Uterus (tissue), 4 donors: ENCODE results near the gene HPDL. TPM values are rescaled to one million over a fixed set of nuclear protein-coding genes. Genes with fewer than 3 reads are reported as not detected.

Source experiments
- DNase-seq, 2 donors: peaks; one replicate each; pipeline ENCODE4 v3.0.0-alpha.2; 2019 to 2020
- H3K27ac ChIP-seq, 2 donors: fragments of 200-600 bp; sonication (generic); 1 replicate in 1 of 2; 2 replicates in 1 of 2; pipeline ENCODE4 v1.5.1; 2016 to 2018
- H3K27me3 ChIP-seq, 2 donors: fragments of 200-600 bp; sonication (generic); one replicate each; pipeline ENCODE4 v1.5.1; 2018 to 2019; ENCODE audit warnings: control low read depth in 1 of 2
- H3K36me3 ChIP-seq, 2 donors: fragments of 200-600 bp; sonication (generic); one replicate each; pipeline ENCODE4 v1.5.1; 2019; ENCODE audit warnings: control low read depth in 1 of 2
- H3K4me1 ChIP-seq, 2 donors: fragments of 200-600 bp; sonication (generic); one replicate each; pipeline ENCODE4 v1.5.1; 2018 to 2019; ENCODE audit warnings: control low read depth in 1 of 2
- H3K4me3 ChIP-seq, 2 donors: fragments of 200-600 bp; sonication (generic); 1 replicate in 1 of 2; 2 replicates in 1 of 2; pipeline ENCODE4 v1.5.1; 2018 to 2019; ENCODE audit warnings: mild to moderate bottlenecking in 1 of 2
- H3K9me3 ChIP-seq, 2 donors: fragments of 200-600 bp; sonication (generic); one replicate each; pipeline ENCODE4 v1.5.1; 2019; ENCODE audit warnings: control low read depth in 1 of 2
- POLR2A ChIP-seq, 2 donors: fragments of 450-650 bp; IDR thresholded peaks; one replicate each; pipeline ENCODE4 v1.6.1; 2016; ENCODE audit warnings: antibody characterized with exemption in 2 of 2, mild to moderate bottlenecking in 1 of 2, moderate library complexity in 1 of 2
- intact Hi-C: fragments of 100-400 bp; cut with DNase I; formaldehyde crosslinking; loops from one replicate; pipeline ENCODE4 v1.15.1; 2023; ENCODE audit warnings: low total_unique reads
- total RNA-seq, 4 donors: library from RNA; depleted of rRNA in 3 of 4; stranded (reverse); fragments of >200 nt in 3 of 4; gene quantifications; one replicate each; pipeline versions ENCODE4 v1.1.0 to v1.2.4, GENCODE V29; 2014 to 2023
- TF ChIP-seq, protein P1 (sequence below), 4 experiments: fragments of 200-600 bp in 2 of 4; fragments of 450-650 bp in 2 of 4; sonication (generic) in 2 of 4; IDR thresholded peaks; one replicate each; pipeline ENCODE4 v1.5.1; 2016 to 2019; ENCODE audit warnings: antibody characterized with exemption in 4 of 4, mild to moderate bottlenecking in 2 of 4, moderate library complexity in 1 of 4
- donor health status: DM: yes; HTN: yes; CAD: no.

The HPDL gene
- total RNA-seq, 4 donors from 2014 or later: 0.46 to 1.4 TPM; not detected in 2

DNA sequence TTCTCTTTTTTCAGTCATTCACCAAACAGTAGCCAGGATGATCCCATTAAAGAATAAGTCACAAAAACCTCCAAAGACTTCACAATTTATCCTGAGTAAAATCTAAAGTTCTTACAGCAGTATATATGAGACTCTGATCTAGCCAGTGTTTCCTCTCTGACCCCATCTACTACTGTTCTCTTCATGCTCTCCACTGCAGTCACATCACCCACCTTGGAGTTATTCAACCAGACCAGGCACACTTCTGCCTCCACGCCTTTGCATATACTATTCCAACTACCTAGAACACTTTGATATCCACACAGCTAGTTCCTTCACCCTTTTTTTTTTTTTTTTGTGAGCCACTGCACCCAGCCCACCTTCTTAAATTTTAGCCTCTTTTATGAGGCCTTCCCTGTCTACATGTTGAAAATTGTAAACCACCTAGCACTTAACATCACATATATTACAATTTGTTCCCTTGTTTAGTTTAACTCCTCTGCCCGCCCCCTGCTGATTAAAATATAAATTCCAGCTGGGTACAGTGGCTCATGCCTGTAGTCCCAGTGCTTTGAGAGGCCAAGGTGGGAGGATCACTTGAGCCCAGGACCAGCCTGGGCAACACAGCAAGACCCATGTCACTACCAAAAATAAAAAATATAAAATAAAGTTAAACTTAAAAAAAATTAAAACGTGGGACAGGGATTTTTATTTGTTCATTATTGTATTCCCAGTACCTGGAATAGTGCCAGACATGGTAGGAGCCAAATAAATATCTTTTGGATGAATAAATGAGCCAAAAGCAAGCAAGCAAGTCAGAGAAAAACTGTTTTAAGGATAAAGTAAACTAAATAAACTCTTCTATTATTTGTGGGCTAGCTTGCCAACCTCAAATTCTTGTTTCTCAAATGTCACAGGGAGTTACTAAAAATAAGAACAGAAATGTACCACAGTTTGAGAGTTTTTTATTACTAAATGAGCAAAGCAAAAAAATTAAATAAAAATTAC is 48.7 kb downstream of the HPDL start:
- Histone ChIP-seq H3K27ac (no peak overlapping the region), H3K4me1 (no peaks in the 10 kb centered on the region), H3K27me3 (no peaks in the 10 kb centered on the region), H3K9me3 (no peaks in the 10 kb centered on the region), H3K4me3 (no peak overlapping the region), H3K36me3 (no peaks in the 10 kb centered on the region)
- intact Hi-C loops: no loop called here
- DNase-seq: no peak
- TF ChIP-seq, protein P1, sequence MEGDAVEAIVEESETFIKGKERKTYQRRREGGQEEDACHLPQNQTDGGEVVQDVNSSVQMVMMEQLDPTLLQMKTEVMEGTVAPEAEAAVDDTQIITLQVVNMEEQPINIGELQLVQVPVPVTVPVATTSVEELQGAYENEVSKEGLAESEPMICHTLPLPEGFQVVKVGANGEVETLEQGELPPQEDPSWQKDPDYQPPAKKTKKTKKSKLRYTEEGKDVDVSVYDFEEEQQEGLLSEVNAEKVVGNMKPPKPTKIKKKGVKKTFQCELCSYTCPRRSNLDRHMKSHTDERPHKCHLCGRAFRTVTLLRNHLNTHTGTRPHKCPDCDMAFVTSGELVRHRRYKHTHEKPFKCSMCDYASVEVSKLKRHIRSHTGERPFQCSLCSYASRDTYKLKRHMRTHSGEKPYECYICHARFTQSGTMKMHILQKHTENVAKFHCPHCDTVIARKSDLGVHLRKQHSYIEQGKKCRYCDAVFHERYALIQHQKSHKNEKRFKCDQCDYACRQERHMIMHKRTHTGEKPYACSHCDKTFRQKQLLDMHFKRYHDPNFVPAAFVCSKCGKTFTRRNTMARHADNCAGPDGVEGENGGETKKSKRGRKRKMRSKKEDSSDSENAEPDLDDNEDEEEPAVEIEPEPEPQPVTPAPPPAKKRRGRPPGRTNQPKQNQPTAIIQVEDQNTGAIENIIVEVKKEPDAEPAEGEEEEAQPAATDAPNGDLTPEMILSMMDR (IDR thresholded peaks at IDR 0.05): no peak
- no peak for TF ChIP-seq POLR2A (IDR thresholded peaks at IDR 0.05)

DNA sequence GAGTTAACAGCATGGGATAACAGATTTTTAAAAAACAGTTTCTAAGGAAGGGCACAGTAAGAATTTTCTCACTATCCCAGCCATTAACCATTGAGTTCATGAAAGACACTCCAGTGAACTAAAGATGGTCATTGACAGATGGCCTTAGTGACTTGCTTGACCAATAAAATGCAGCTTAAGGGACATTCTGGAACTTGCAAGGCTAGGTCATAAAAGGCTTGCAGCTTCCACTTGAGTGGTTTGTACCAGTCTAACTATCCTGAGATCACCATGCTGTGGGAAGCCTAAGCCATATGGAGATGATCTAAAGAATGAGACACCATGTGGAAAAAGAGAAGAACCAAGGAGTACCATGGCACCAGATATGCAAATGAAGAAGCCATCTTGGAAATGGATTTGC is 51.5 kb downstream of the HPDL start:
- Histone ChIP-seq H3K36me3 (no peaks in the 10 kb centered on the region), H3K4me1 (no peaks in the 10 kb centered on the region), H3K27ac (no peak overlapping the region), H3K27me3 (no peaks in the 10 kb centered on the region), H3K4me3 (no peak overlapping the region), H3K9me3 (no peaks in the 10 kb centered on the region)
- intact Hi-C loops: no loop called here
- no peak for TF ChIP-seq POLR2A (IDR thresholded peaks at IDR 0.05)
- TF ChIP-seq, protein P1 (IDR thresholded peaks at IDR 0.05): no peak
- DNase-seq: no peak

Other genes starting within 250 kb of the HPDL start
- 1 to 10 TPM; 1.5 to 6.6 (median 3.6) TPM for gene ZSWIM5, start 120.3 kb upstream of the HPDL start, total RNA-seq
- 10 to 100 TPM; 10.3 to 21.8 (median 14.4) TPM for gene TOE1, start 13.3 kb downstream of the HPDL start, total RNA-seq
- 10 to 100 TPM; 12.6 to 49.2 (median 26.3) TPM for gene MUTYH, start 13.5 kb downstream of the HPDL start, total RNA-seq
- 1 to 10 TPM in 3 of 4 donors, under 1 TPM in 1; 0.29 to 7.5 (median 2.1) TPM for gene TESK2, start 164.3 kb downstream of the HPDL start, total RNA-seq
- gene CCDC163, start 173.2 kb downstream of the HPDL start, total RNA-seq: 1 to 10 TPM in 2 of 4 donors, under 1 TPM in 1, not detected in 1; 0.35 to 7.2 (median 3.8) TPM
- 1 to 10 TPM in 2 of 4 donors, under 1 TPM in 1, not detected in 1; 0.26 to 4.5 (median 3.4) TPM for gene MMACHC, start 173.4 kb downstream of the HPDL start, total RNA-seq
- 100 to 1,000 TPM; 189 to 253 (median 202) TPM for gene PRDX1, start 195.0 kb downstream of the HPDL start, total RNA-seq
- 100 to 1,000 TPM in 2 of 4 donors, 10 to 100 TPM in 2; 75.3 to 162 (median 106) TPM for gene AKR1A1, start 223.9 kb downstream of the HPDL start, total RNA-seq